Measurements from ENCODE around the gene TTC7B.

Gene TTC7B

GRCh38 chr14:90575336-90575735, 240.9 kb downstream of the TTC7B start:
- DNase-seq (ENCODE audit: low spot score), result no peak

GRCh38 chr14:90574188-90575131, 241.8 kb downstream of the TTC7B start:
- no peak for DNase-seq (ENCODE audit: low spot score)

- no peak for DNase-seq (ENCODE audit: low spot score)
Measured at GRCh38 chr14:90573385-90574105, 242.7 kb downstream of the TTC7B start.

GRCh38 chr14:90572441-90573150, 243.6 kb downstream of the TTC7B start:
- DNase-seq (ENCODE audit: low spot score), result no peak

GRCh38 chr14:90571149-90571947, 244.9 kb downstream of the TTC7B start:
- no peak for DNase-seq (ENCODE audit: low spot score)

GRCh38 chr14:90570461-90570860, 245.8 kb downstream of the TTC7B start:
- DNase-seq (ENCODE audit: low spot score), result no peak

- no peak for DNase-seq (ENCODE audit: low spot score)
Measured at GRCh38 chr14:90569606-90570387, 246.4 kb downstream of the TTC7B start.

- DNase-seq (ENCODE audit: low spot score), result no peak
Measured at GRCh38 chr14:90569201-90569600, 247.0 kb downstream of the TTC7B start.

- no peak for DNase-seq (ENCODE audit: low spot score)
Measured at GRCh38 chr14:90568405-90568804, 247.8 kb downstream of the TTC7B start.

GRCh38 chr14:90567991-90568390, 248.2 kb downstream of the TTC7B start:
- DNase-seq (ENCODE audit: low spot score), result no peak

- no peak for DNase-seq (ENCODE audit: low spot score)
Measured at GRCh38 chr14:90567191-90567590, 249.0 kb downstream of the TTC7B start.

- no peak for DNase-seq (ENCODE audit: low spot score)
Measured at GRCh38 chr14:90566481-90566880, 249.7 kb downstream of the TTC7B start.

GRCh38 chr14:90564496-90564895, 251.7 kb downstream of the TTC7B start:
- no peak for DNase-seq (ENCODE audit: low spot score)

- no peak for DNase-seq (ENCODE audit: low spot score)
Measured at GRCh38 chr14:90562652-90563051, 253.6 kb downstream of the TTC7B start.

- no peak for DNase-seq (ENCODE audit: low spot score)
Measured at GRCh38 chr14:90561920-90562319, 254.3 kb downstream of the TTC7B start.

- DNase-seq (ENCODE audit: low spot score), result no peak
Measured at GRCh38 chr14:90560991-90561390, 255.2 kb downstream of the TTC7B start.

- DNase-seq (ENCODE audit: low spot score), result no peak
Measured at GRCh38 chr14:90560558-90560957, 255.7 kb downstream of the TTC7B start.

GRCh38 chr14:90559811-90560492, 256.3 kb downstream of the TTC7B start:
- DNase-seq (ENCODE audit: low spot score), result no peak

GRCh38 chr14:90558983-90559590, 257.1 kb downstream of the TTC7B start:
- no peak for DNase-seq (ENCODE audit: low spot score)

Measured in kidney tubule cell (primary cell).